ENCODE results near the gene CFAP61.

- no peak for TF ChIP-seq CTCF (conservative IDR thresholded peaks at IDR 0.05)
- TF ChIP-seq ZFX (IDR thresholded peaks at IDR 0.05), result no peak
Measured at GRCh38 chr20:20223981-20224380, 171.6 kb downstream of the CFAP61 start.

Data from C4-2B (cell line).